HepG2 (cell line): ENCODE data around the gene METTL25. TPM values are rescaled to one million over a fixed set of nuclear protein-coding genes. Genes with fewer than 3 reads are reported as not detected.

Experiments
- FIP1L1 ChIP-seq: fragments of 200-400 bp; formaldehyde crosslinking; IDR thresholded peaks from 2 replicates; pipeline ENCODE4 v1.6.1; 2018; ENCODE audit warnings: low read depth, mild to moderate bottlenecking, low read length, moderate library complexity, borderline replicate concordance; ENCODE audit not compliant: insufficient read depth
- FOXJ3 ChIP-seq: sonication (generic); formaldehyde crosslinking; IDR thresholded peaks from 2 replicates; pipeline ENCODE4 v1.4.0; 2020; ENCODE audit warnings: missing genetic modification reagents, mild to moderate bottlenecking, borderline replicate concordance
- ZFP37 ChIP-seq: sonication (generic); formaldehyde crosslinking; IDR thresholded peaks from 2 replicates; pipeline ENCODE4 v1.4.0; 2020; ENCODE audit warnings: missing genetic modification reagents, borderline replicate concordance
- ZMAT3 ChIP-seq: sonication (generic); formaldehyde crosslinking; conservative IDR thresholded peaks from 2 replicates; pipeline ENCODE4 v1.7.0; 2021; ENCODE audit warnings: missing genetic modification reagents
- ZNF143 ChIP-seq: sonication (generic); formaldehyde crosslinking; IDR thresholded peaks from 2 replicates; pipeline ENCODE4 v1.4.0; 2020; ENCODE audit warnings: missing genetic modification reagents
- ZNF256 ChIP-seq: sonication (generic); formaldehyde crosslinking; conservative IDR thresholded peaks from 2 replicates; pipeline ENCODE4 v1.4.0; 2020; ENCODE audit warnings: missing genetic modification reagents
- ZNF264 ChIP-seq: sonication (generic); formaldehyde crosslinking; IDR thresholded peaks from 2 replicates; pipeline ENCODE4 v1.4.0; 2020; ENCODE audit warnings: missing genetic modification reagents
- ZNF556 ChIP-seq: sonication (generic); formaldehyde crosslinking; IDR thresholded peaks from 2 replicates; pipeline ENCODE4 v1.4.0; 2020; ENCODE audit warnings: mild to moderate bottlenecking, missing genetic modification reagents, borderline replicate concordance
- ZNF674 ChIP-seq: sonication (generic); formaldehyde crosslinking; IDR thresholded peaks from 2 replicates; pipeline ENCODE4 v1.5.0; 2020; ENCODE audit warnings: low read depth, mild to moderate bottlenecking, missing genetic modification reagents
- ZNF766 ChIP-seq: sonication (generic); formaldehyde crosslinking; IDR thresholded peaks from 2 replicates; pipeline ENCODE4 v1.5.0; 2020; ENCODE audit warnings: missing genetic modification reagents, borderline replicate concordance
- ZNF776 ChIP-seq: sonication (generic); formaldehyde crosslinking; IDR thresholded peaks from 2 replicates; pipeline ENCODE4 v1.4.0; 2020; ENCODE audit warnings: mild to moderate bottlenecking, missing genetic modification reagents
- ZSCAN31 ChIP-seq: sonication (generic); formaldehyde crosslinking; IDR thresholded peaks from 2 replicates; pipeline ENCODE4 v1.5.0; 2020; ENCODE audit warnings: low read depth, mild to moderate bottlenecking, missing genetic modification reagents
- polyA plus RNA-seq, 8 experiments: library from polyadenylated mRNA; depleted of rRNA in 3 of 8; stranded (reverse) in 7 of 8; unstranded in 1 of 8; fragments of >200 nt; fragmentation: Illumina TruSeq in 4 of 8; extraction: Trizol in 4 of 8; gene quantifications; 2 replicates each; pipeline versions ENCODE4 v1.2.1 to v1.2.3, GENCODE V29; 2011 to 2016; ENCODE audit warnings: low read depth in 4 of 8, missing spikeins in 1 of 8, mixed read lengths in 1 of 8; ENCODE audit not compliant: insufficient read depth in 1 of 8
- total RNA-seq, 5 experiments: library from RNA; depleted of rRNA; stranded (reverse); fragments of >200 nt; fragmentation: Illumina TruSeq; extraction: Trizol; gene quantifications; 2 replicates each; pipeline ENCODE4 v1.2.3, GENCODE V29; 2016; ENCODE audit warnings: low read depth in 1 of 5
- TF ChIP-seq, protein P1 (sequence below): sonication (generic); formaldehyde crosslinking; IDR thresholded peaks from 2 replicates; pipeline ENCODE4 v1.5.0; 2020; ENCODE audit warnings: mild to moderate bottlenecking, missing genetic modification reagents
- TF ChIP-seq, protein P2 (sequence below): sonication (generic); formaldehyde crosslinking; IDR thresholded peaks from 2 replicates; pipeline ENCODE4 v1.4.0; 2020; ENCODE audit warnings: missing genetic modification reagents, borderline replicate concordance
- TF ChIP-seq, protein P3 (sequence below): sonication (generic); formaldehyde crosslinking; IDR thresholded peaks from 2 replicates; pipeline ENCODE4 v1.4.0; 2020; ENCODE audit warnings: missing genetic modification reagents
- TF ChIP-seq, protein P4 (sequence below): sonication (generic); formaldehyde crosslinking; IDR thresholded peaks from 2 replicates; pipeline ENCODE4 v1.5.0; 2020; ENCODE audit warnings: mild to moderate bottlenecking, missing genetic modification reagents, borderline replicate concordance
- TF ChIP-seq, protein P5 (sequence below): sonication (generic); formaldehyde crosslinking; IDR thresholded peaks from 2 replicates; pipeline ENCODE4 v1.8.0; 2022; ENCODE audit warnings: mild to moderate bottlenecking, missing genetic modification reagents

The METTL25 gene
- total and polyA plus RNA-seq, 2 of the 13 experiments (the other 11 are each of a cell fraction or from before 2014, with no cell fraction given) = 2.2 to 7.8 TPM

DNA sequence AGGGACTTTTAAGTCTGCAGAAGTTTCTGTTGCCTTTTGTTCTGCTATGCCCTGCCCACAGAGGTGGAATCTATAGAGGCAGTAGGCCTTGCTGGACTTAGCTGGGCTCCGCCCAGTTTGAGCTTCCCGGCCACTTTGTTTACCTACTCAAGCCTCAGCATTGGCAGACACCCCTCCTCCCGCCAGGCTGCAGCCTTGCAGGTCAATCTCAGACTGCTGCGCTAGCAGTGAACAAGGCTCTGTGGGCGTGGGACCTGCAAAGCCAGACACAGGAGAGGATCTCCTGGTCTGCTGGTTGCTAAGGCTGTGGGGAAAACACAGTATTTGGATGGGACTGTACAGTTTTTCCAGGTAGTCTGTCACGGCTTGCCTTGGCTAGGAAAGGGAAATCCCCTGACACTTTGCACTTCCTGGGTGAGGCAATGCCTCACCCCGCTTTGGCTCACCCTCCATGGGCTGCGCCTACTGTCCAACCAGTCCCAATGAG, 43.9 kb upstream of the METTL25 start (continued):
- TF ChIP-seq, protein P1, sequence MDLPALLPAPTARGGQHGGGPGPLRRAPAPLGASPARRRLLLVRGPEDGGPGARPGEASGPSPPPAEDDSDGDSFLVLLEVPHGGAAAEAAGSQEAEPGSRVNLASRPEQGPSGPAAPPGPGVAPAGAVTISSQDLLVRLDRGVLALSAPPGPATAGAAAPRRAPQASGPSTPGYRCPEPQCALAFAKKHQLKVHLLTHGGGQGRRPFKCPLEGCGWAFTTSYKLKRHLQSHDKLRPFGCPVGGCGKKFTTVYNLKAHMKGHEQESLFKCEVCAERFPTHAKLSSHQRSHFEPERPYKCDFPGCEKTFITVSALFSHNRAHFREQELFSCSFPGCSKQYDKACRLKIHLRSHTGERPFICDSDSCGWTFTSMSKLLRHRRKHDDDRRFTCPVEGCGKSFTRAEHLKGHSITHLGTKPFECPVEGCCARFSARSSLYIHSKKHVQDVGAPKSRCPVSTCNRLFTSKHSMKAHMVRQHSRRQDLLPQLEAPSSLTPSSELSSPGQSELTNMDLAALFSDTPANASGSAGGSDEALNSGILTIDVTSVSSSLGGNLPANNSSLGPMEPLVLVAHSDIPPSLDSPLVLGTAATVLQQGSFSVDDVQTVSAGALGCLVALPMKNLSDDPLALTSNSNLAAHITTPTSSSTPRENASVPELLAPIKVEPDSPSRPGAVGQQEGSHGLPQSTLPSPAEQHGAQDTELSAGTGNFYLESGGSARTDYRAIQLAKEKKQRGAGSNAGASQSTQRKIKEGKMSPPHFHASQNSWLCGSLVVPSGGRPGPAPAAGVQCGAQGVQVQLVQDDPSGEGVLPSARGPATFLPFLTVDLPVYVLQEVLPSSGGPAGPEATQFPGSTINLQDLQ (CRISPR knock-in tag) = no peak
- TF ChIP-seq, protein P2, sequence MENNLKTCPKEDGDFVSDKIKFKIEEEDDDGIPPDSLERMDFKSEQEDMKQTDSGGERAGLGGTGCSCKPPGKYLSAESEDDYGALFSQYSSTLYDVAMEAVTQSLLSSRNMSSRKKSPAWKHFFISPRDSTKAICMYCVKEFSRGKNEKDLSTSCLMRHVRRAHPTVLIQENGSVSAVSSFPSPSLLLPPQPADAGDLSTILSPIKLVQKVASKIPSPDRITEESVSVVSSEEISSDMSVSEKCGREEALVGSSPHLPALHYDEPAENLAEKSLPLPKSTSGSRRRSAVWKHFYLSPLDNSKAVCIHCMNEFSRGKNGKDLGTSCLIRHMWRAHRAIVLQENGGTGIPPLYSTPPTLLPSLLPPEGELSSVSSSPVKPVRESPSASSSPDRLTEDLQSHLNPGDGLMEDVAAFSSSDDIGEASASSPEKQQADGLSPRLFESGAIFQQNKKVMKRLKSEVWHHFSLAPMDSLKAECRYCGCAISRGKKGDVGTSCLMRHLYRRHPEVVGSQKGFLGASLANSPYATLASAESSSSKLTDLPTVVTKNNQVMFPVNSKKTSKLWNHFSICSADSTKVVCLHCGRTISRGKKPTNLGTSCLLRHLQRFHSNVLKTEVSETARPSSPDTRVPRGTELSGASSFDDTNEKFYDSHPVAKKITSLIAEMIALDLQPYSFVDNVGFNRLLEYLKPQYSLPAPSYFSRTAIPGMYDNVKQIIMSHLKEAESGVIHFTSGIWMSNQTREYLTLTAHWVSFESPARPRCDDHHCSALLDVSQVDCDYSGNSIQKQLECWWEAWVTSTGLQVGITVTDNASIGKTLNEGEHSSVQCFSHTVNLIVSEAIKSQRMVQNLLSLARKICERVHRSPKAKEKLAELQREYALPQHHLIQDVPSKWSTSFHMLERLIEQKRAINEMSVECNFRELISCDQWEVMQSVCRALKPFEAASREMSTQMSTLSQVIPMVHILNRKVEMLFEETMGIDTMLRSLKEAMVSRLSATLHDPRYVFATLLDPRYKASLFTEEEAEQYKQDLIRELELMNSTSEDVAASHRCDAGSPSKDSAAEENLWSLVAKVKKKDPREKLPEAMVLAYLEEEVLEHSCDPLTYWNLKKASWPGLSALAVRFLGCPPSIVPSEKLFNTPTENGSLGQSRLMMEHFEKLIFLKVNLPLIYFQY = no peak
- TF ChIP-seq ZNF143 (CRISPR knock-in tag) (no peak), ZNF264 (CRISPR knock-in tag) (no peak), FOXJ3 (CRISPR knock-in tag) (no peak), ZNF766 (CRISPR knock-in tag) (no peak), ZNF556 (CRISPR knock-in tag) (no peak), ZNF256 (CRISPR knock-in tag) (no peak), ZSCAN31 (no peak), ZFP37 (CRISPR knock-in tag) (no peak), ZNF674 (CRISPR knock-in tag) (no peak), ZNF776 (no peak), ZMAT3 (no peak), FIP1L1 (no peak)
- TF ChIP-seq, protein P3, sequence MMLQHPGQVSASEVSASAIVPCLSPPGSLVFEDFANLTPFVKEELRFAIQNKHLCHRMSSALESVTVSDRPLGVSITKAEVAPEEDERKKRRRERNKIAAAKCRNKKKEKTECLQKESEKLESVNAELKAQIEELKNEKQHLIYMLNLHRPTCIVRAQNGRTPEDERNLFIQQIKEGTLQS = no peak
- TF ChIP-seq, protein P4, sequence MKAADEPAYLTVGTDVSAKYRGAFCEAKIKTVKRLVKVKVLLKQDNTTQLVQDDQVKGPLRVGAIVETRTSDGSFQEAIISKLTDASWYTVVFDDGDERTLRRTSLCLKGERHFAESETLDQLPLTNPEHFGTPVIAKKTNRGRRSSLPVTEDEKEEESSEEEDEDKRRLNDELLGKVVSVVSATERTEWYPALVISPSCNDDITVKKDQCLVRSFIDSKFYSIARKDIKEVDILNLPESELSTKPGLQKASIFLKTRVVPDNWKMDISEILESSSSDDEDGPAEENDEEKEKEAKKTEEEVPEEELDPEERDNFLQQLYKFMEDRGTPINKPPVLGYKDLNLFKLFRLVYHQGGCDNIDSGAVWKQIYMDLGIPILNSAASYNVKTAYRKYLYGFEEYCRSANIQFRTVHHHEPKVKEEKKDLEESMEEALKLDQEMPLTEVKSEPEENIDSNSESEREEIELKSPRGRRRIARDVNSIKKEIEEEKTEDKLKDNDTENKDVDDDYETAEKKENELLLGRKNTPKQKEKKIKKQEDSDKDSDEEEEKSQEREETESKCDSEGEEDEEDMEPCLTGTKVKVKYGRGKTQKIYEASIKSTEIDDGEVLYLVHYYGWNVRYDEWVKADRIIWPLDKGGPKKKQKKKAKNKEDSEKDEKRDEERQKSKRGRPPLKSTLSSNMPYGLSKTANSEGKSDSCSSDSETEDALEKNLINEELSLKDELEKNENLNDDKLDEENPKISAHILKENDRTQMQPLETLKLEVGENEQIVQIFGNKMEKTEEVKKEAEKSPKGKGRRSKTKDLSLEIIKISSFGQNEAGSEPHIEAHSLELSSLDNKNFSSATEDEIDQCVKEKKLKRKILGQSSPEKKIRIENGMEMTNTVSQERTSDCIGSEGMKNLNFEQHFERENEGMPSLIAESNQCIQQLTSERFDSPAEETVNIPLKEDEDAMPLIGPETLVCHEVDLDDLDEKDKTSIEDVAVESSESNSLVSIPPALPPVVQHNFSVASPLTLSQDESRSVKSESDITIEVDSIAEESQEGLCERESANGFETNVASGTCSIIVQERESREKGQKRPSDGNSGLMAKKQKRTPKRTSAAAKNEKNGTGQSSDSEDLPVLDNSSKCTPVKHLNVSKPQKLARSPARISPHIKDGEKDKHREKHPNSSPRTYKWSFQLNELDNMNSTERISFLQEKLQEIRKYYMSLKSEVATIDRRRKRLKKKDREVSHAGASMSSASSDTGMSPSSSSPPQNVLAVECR = peak; percentile 35; the same call in 1 of the 2 replicates
- TF ChIP-seq, protein P5, sequence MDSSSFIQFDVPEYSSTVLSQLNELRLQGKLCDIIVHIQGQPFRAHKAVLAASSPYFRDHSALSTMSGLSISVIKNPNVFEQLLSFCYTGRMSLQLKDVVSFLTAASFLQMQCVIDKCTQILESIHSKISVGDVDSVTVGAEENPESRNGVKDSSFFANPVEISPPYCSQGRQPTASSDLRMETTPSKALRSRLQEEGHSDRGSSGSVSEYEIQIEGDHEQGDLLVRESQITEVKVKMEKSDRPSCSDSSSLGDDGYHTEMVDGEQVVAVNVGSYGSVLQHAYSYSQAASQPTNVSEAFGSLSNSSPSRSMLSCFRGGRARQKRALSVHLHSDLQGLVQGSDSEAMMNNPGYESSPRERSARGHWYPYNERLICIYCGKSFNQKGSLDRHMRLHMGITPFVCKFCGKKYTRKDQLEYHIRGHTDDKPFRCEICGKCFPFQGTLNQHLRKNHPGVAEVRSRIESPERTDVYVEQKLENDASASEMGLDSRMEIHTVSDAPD (CRISPR knock-in tag) = no peak
